Endothelial cell of umbilical vein (primary cell): ENCODE results near the gene RPL5. TPM values are rescaled to one million over a fixed set of nuclear protein-coding genes. Genes with fewer than 3 reads are reported as not detected.

ENCODE experiments used
- BruUV-seq: library from RNA; stranded (reverse); fragments of 400-500 nt; replicated peaks from 2 replicates; lab custom pipeline; 2021; lab: Mats Ljungman, UMichigan
- CTCF ChIA-PET: fragments of 300-600, 350-600 bp; sonication (Branson Sonifier 250); formaldehyde crosslinking; loops from one replicate; lab custom pipeline; 2021; ENCODE audit warnings: antibody characterized with exemption, inconsistent platforms; lab: Charles Lee
- POLR2A ChIA-PET: fragments of 300-600, 350-600 bp; sonication (Branson Sonifier 250); formaldehyde crosslinking; loops from one replicate; lab custom pipeline; 2021; ENCODE audit warnings: antibody characterized with exemption, inconsistent platforms; lab: Charles Lee
- DNase-seq: peaks from one replicate; pipeline ENCODE4 v3.0.0-alpha.2; 2011; ENCODE audit warnings: low read depth, low spot score
- FAIRE-seq: peaks from 2 replicates; lab custom pipeline; 2011; peaks lifted over from hg19 to GRCh38; lab: Jason Lieb, UNC
- H2AFZ ChIP-seq: 2 replicates; pipeline ENCODE4 v1.6.0; 2012; ENCODE audit warnings: low read depth, low read length, control low read depth, inconsistent platforms
- H3K27ac ChIP-seq: 2 replicates; pipeline ENCODE4 v1.5.1; 2011; ENCODE audit warnings: low read depth, mild to moderate bottlenecking, control low read depth, low read length, moderate library complexity; ENCODE audit not compliant: insufficient read depth
- H3K27me3 ChIP-seq, 2 experiments: 2 replicates each; pipeline versions ENCODE4 v1.6.0 to v1.6.1; 2011; ENCODE audit warnings: low read length in 2 of 2, mixed read lengths in 1 of 2; ENCODE audit not compliant: control insufficient read depth in 2 of 2, insufficient read depth in 2 of 2
- H3K36me3 ChIP-seq, 2 experiments: 2 replicates in 1 of 2; 3 replicates in 1 of 2; pipeline ENCODE4 v1.5.1; 2011; ENCODE audit warnings: low read length in 2 of 2, mild to moderate bottlenecking in 1 of 2, moderate library complexity in 1 of 2; ENCODE audit not compliant: control insufficient read depth in 2 of 2, insufficient read depth in 2 of 2; ENCODE audit errors: extremely low read depth in 1 of 2
- H3K4me1 ChIP-seq: 3 replicates; pipeline ENCODE4 v1.5.1; 2011; ENCODE audit warnings: mild to moderate bottlenecking, low read length; ENCODE audit not compliant: control insufficient read depth, insufficient read depth; ENCODE audit errors: extremely low read depth
- H3K4me2 ChIP-seq: 2 replicates; pipeline ENCODE4 v1.6.1; 2011; ENCODE audit warnings: low read length, control low read depth, mixed read lengths; ENCODE audit not compliant: insufficient read depth
- H3K4me3 ChIP-seq, 3 experiments: fragments of 200-600 bp in 1 of 3; sonication (generic), shearing (Covaris generic) in 1 of 3; replicated peaks in 1 of 3; 2 replicates each; pipeline ENCODE4 v1.5.1; 2011 to 2016; ENCODE audit warnings: control low read depth in 3 of 3, low read length in 3 of 3, mild to moderate bottlenecking in 2 of 3, inconsistent platforms in 1 of 3, low read depth in 1 of 3, moderate library complexity in 1 of 3; ENCODE audit not compliant: insufficient read depth in 1 of 3
- H3K79me2 ChIP-seq: 2 replicates; pipeline ENCODE4 v1.6.0; 2012; ENCODE audit warnings: low read length, inconsistent platforms; ENCODE audit not compliant: control insufficient read depth, insufficient read depth
- H3K9ac ChIP-seq: replicated peaks from 2 replicates; pipeline ENCODE3; 2011; ENCODE audit warnings: low read length, control low read depth; ENCODE audit not compliant: insufficient read depth; ENCODE audit errors: extremely low read depth
- H3K9me1 ChIP-seq: replicated peaks from 3 replicates; pipeline ENCODE4 v1.6.0; 2011; ENCODE audit warnings: mild to moderate bottlenecking, low read length; ENCODE audit not compliant: control insufficient read depth, insufficient read depth; ENCODE audit errors: extremely low read depth
- H3K9me3 ChIP-seq: replicated peaks from 2 replicates; pipeline ENCODE4 v1.5.1; 2012; ENCODE audit warnings: low read length, inconsistent platforms; ENCODE audit not compliant: control insufficient read depth, insufficient read depth
- H4K20me1 ChIP-seq: replicated peaks from 2 replicates; pipeline ENCODE3; 2011; ENCODE audit warnings: mild to moderate bottlenecking, low read length; ENCODE audit not compliant: control insufficient read depth, insufficient read depth; ENCODE audit errors: extremely low read depth
- CTCF ChIP-seq, 2 donors: IDR thresholded peaks; 1 replicate in 1 of 2; 2 replicates in 1 of 2; pipeline ENCODE4 v1.5.1; 2011; ENCODE audit warnings: low read length in 2 of 2, mild to moderate bottlenecking in 2 of 2, moderate library complexity in 2 of 2, control low read depth in 1 of 2, inconsistent platforms in 1 of 2, low read depth in 1 of 2; ENCODE audit not compliant: insufficient read depth in 1 of 2; ENCODE audit errors: extremely low read depth in 1 of 2
- EZH2 ChIP-seq: IDR thresholded peaks from 2 replicates; pipeline ENCODE4 v1.6.1; 2012; ENCODE audit warnings: borderline replicate concordance, low read depth, mild to moderate bottlenecking, moderate library complexity, low read length, inconsistent platforms; ENCODE audit not compliant: severe bottlenecking
- FOS ChIP-seq: IDR thresholded peaks from 2 replicates; pipeline ENCODE4 v1.6.1; 2011; ENCODE audit warnings: mild to moderate bottlenecking, low read length, moderate library complexity, borderline replicate concordance; ENCODE audit not compliant: insufficient read depth
- GATA2 ChIP-seq: IDR thresholded peaks from 2 replicates; pipeline ENCODE4 v1.7.0; 2011; ENCODE audit warnings: low read depth, mild to moderate bottlenecking, moderate library complexity, mixed read lengths, low read length; ENCODE audit not compliant: insufficient read length, insufficient read depth
- MAX ChIP-seq: IDR thresholded peaks from 2 replicates; pipeline ENCODE4 v1.6.1; 2011; ENCODE audit not compliant: insufficient read depth, insufficient read length
- MYC ChIP-seq: IDR thresholded peaks from one replicate; pipeline ENCODE4 v1.6.1; 2011; ENCODE audit warnings: mild to moderate bottlenecking, low read depth, low read length
- POLR2A ChIP-seq: IDR thresholded peaks from 2 replicates; pipeline ENCODE4 v1.6.1; 2012; ENCODE audit warnings: low read depth, mild to moderate bottlenecking, control low read depth, low read length
- dilution Hi-C: fragments of 300-500 bp; cut with MboI; formaldehyde crosslinking; loops from one replicate; pipeline ENCODE4 v1.15.0; 2019; ENCODE audit warnings: low sequenced_read_pairs; ENCODE audit not compliant: extremely low pct_ligation_motif_present
- intact Hi-C: fragments of 100-400 bp; cut with micrococcal nuclease; formaldehyde crosslinking; loops from one replicate; pipeline ENCODE4 v1.10.0; 2022
- polyA plus RNA-seq, 4 experiments: library from polyadenylated mRNA; depleted of rRNA in 3 of 4; stranded (reverse) in 3 of 4; unstranded in 1 of 4; fragments of >200 nt; gene quantifications; 2 replicates each; pipeline versions ENCODE4 v1.2.1 to v1.2.3, GENCODE V29; 2011 to 2012; ENCODE audit warnings: missing spikeins in 1 of 4
- total RNA-seq: library from RNA; stranded (reverse); gene quantifications from 2 replicates; pipeline ENCODE4 v1.2.3, GENCODE V29; 2021

Gene RPL5
- total and polyA plus RNA-seq, 2 donors (not counting 3 experiments of a cell fraction or from before 2014, with no cell fraction given), result 1,109 to 1,237 TPM

- Histone ChIP-seq H4K20me1 (no peaks in the 10 kb centered on the region), H3K9ac (no peak overlapping the region), H3K79me2 (no peaks in the 10 kb centered on the region), H2AFZ (no peak overlapping the region), H3K27ac (no peak overlapping the region), H3K4me3 (no peak overlapping the region), H3K4me2 (no peak overlapping the region), H3K9me1 (no peaks in the 10 kb centered on the region), H3K9me3 (no peaks in the 10 kb centered on the region), H3K36me3 (peaks cover 3 to 5% of the 10 kb centered on the region in 2 experiments), H3K4me1 (no peaks in the 10 kb centered on the region), H3K27me3 (no peaks in the 10 kb centered on the region)
- intact Hi-C loops (no loop called here), dilution Hi-C loops (no loop called here)
- DNase-seq, result no peak
- no peak for FAIRE-seq
- ChIA-PET CTCF (interaction anchor here (0.5 to 0.8 kb wide), 3 partner anchors 107 to 214 kb away, joined by 3 to 4 read pairs (median 4); no protein-coding TSS in a partner anchor), POLR2A (no interaction called here)
- BruUV-seq, result no TSS peak
- TF ChIP-seq FOS, result no peak
- TF ChIP-seq GATA2, result no peak
- no peak for TF ChIP-seq MAX
Measured at GRCh38 chr1:92848201-92848600, 16.4 kb downstream of the RPL5 start.

GRCh38 chr1:92850019-92850418 lies 18.2 kb downstream of the RPL5 start:
- TF ChIP-seq MYC (no peak), POLR2A (no peak), GATA2 (no peak), MAX (no peak), CTCF (IDR thresholded peaks at IDR 0.05; ENCODE audit: extremely low read depth in 1 of 2, insufficient read depth in 1 of 2, low read depth in 1 of 2, low read length in 2 of 2) (no peak), EZH2 (no peak)
- Histone ChIP-seq H3K4me1 (no peaks in the 10 kb centered on the region), H3K4me3 (no peak overlapping the region), H3K27me3 (peaks cover 2% of the 10 kb centered on the region in 2 experiments), H3K27ac (no peak overlapping the region), H3K79me2 (no peaks in the 10 kb centered on the region), H2AFZ (no peak overlapping the region), H4K20me1 (no peaks in the 10 kb centered on the region), H3K9ac (no peak overlapping the region), H3K9me3 (no peaks in the 10 kb centered on the region), H3K4me2 (no peak overlapping the region), H3K36me3 (no peaks in the 10 kb centered on the region), H3K9me1 (no peaks in the 10 kb centered on the region)
- BruUV-seq, result no TSS peak
- FAIRE-seq, result no peak
- no peak for DNase-seq
- CTCF ChIA-PET, result interaction anchor here (1.0 to 11.4 kb wide), 4 partner anchors 8 to 143 kb away, joined by 3 to 257 read pairs (median 4); no protein-coding TSS in a partner anchor
- dilution Hi-C loops, result no loop called here
- POLR2A ChIA-PET, result no interaction called here
- intact Hi-C loops, result no loop called here
